GM06990 (cell line): ENCODE results near the gene PPP2R3A.

ENCODE experiments used
- DNase-seq: peaks from one replicate; pipeline ENCODE4 v3.0.0-alpha.2; 2011; ENCODE audit not compliant: insufficient read length; ENCODE audit errors: extremely low read depth
- H3K27me3 ChIP-seq: replicated peaks from 2 replicates; pipeline ENCODE4 v1.6.0; 2011; ENCODE audit warnings: low read length; ENCODE audit not compliant: control insufficient read depth, insufficient read depth
- H3K36me3 ChIP-seq: 2 replicates; pipeline ENCODE4 v1.5.1; 2011; ENCODE audit warnings: low read length; ENCODE audit not compliant: control insufficient read depth, insufficient read depth
- H3K4me3 ChIP-seq: replicated peaks from 2 replicates; pipeline ENCODE4 v1.5.1; 2011; ENCODE audit warnings: low read depth, mild to moderate bottlenecking, control low read depth, low read length
- CTCF ChIP-seq: IDR thresholded peaks from 2 replicates; pipeline ENCODE4 v1.5.1; 2011; ENCODE audit warnings: low read length, control low read depth, mild to moderate bottlenecking, inconsistent platforms; ENCODE audit not compliant: insufficient read depth, poor library complexity, severe bottlenecking

PPP2R3A gene

GRCh38 chr3:135920275-135920674 lies 45.3 kb upstream of the PPP2R3A start:
- Histone ChIP-seq H3K27me3 (no peaks in the 10 kb centered on the region), H3K36me3 (no peaks in the 10 kb centered on the region), H3K4me3 (no peak overlapping the region)
- no peak for DNase-seq
- TF ChIP-seq CTCF, result no peak

- no peaks in the 10 kb centered on the region for H3K27me3 ChIP-seq
- no peak for DNase-seq
These were observed 42.7 kb upstream of the PPP2R3A start for GRCh38 chr3:135922903-135923250.

GRCh38 chr3:135924506-135924905 lies 41.0 kb upstream of the PPP2R3A start:
- no peak for DNase-seq
- TF ChIP-seq CTCF, result no peak
- no peak overlapping the region for H3K4me3 ChIP-seq
- H3K27me3 ChIP-seq, result no peaks in the 10 kb centered on the region
- no peaks in the 10 kb centered on the region for H3K36me3 ChIP-seq

More at GRCh38 chr3:135922903-135923250, 42.7 kb upstream of the PPP2R3A start:
- TF ChIP-seq CTCF, result no peak
- Histone ChIP-seq H3K36me3 (no peaks in the 10 kb centered on the region), H3K4me3 (no peak overlapping the region)

- Histone ChIP-seq H3K4me3 (no peak overlapping the region), H3K36me3 (no peaks in the 10 kb centered on the region), H3K27me3 (no peaks in the 10 kb centered on the region)
- DNase-seq, result no peak
- no peak for TF ChIP-seq CTCF
These were observed 38.9 kb upstream of the PPP2R3A start for GRCh38 chr3:135926664-135927063.

- Histone ChIP-seq H3K36me3 (no peaks in the 10 kb centered on the region), H3K4me3 (no peak overlapping the region), H3K27me3 (no peaks in the 10 kb centered on the region)
- no peak for TF ChIP-seq CTCF
- no peak for DNase-seq
These were observed 38.4 kb upstream of the PPP2R3A start for GRCh38 chr3:135927155-135927554.

- no peak for DNase-seq
- Histone ChIP-seq H3K36me3 (no peaks in the 10 kb centered on the region), H3K27me3 (no peaks in the 10 kb centered on the region), H3K4me3 (no peak overlapping the region)
- no peak for TF ChIP-seq CTCF
These were observed 35.9 kb upstream of the PPP2R3A start for GRCh38 chr3:135929670-135930069.
